Fibroblast of skin of abdomen (primary cell): ENCODE measurements around the gene ACAP3.
"Not testable (repeated sequence)": the region's sequence is repeated elsewhere in the genome, so short reads cannot be mapped to it uniquely, and the experiment has no call there.

ENCODE experiments used
- DNase-seq: peaks from one replicate; pipeline ENCODE4 v3.0.0-alpha.2; 2013

ACAP3 gene

GRCh38 chr1:1260843-1261560 lies 46.7 kb downstream of the ACAP3 start:
- DNase-seq: no peak

GRCh38 chr1:1259951-1260600 lies 47.7 kb downstream of the ACAP3 start:
- no peak for DNase-seq

- no peak for DNase-seq
These were observed 48.2 kb downstream of the ACAP3 start for GRCh38 chr1:1259540-1259939.

- DNase-seq: no peak
These were observed 48.6 kb downstream of the ACAP3 start for GRCh38 chr1:1259119-1259488.

GRCh38 chr1:1256956-1257871 lies 50.5 kb downstream of the ACAP3 start:
- no peak for DNase-seq

- DNase-seq: no peak
These were observed 52.1 kb downstream of the ACAP3 start for GRCh38 chr1:1255611-1256010.

GRCh38 chr1:1255078-1255477 lies 52.7 kb downstream of the ACAP3 start:
- no peak for DNase-seq

GRCh38 chr1:1254667-1254998 lies 53.1 kb downstream of the ACAP3 start:
- no peak for DNase-seq

- no peak for DNase-seq
These were observed 53.6 kb downstream of the ACAP3 start for GRCh38 chr1:1253972-1254666.

GRCh38 chr1:1253314-1253713 lies 54.4 kb downstream of the ACAP3 start:
- no peak for DNase-seq

GRCh38 chr1:1250786-1251284 lies 56.9 kb downstream of the ACAP3 start:
- no peak for DNase-seq

- not testable (repeated sequence) for DNase-seq
These were observed 59.5 kb downstream of the ACAP3 start for GRCh38 chr1:1248009-1248913.

- no peak for DNase-seq
These were observed 60.3 kb downstream of the ACAP3 start for GRCh38 chr1:1247341-1247913.

GRCh38 chr1:1246577-1247340 lies 61.0 kb downstream of the ACAP3 start, which contains the start of gene C1QTNF12:
Gene C1QTNF12 (minus strand): TSS chr1:1246722. CDS start chr1:1246690, 32 bp downstream.
- no peak for DNase-seq

GRCh38 chr1:1245817-1246576 lies 61.7 kb downstream of the ACAP3 start:
- no peak for DNase-seq

GRCh38 chr1:1245178-1245816 lies 62.4 kb downstream of the ACAP3 start:
- no peak for DNase-seq

- no peak for DNase-seq
These were observed 63.4 kb downstream of the ACAP3 start for GRCh38 chr1:1244192-1244811.

- DNase-seq: no peak
These were observed 63.9 kb downstream of the ACAP3 start for GRCh38 chr1:1243807-1244191.

GRCh38 chr1:1243266-1243660 lies 64.5 kb downstream of the ACAP3 start:
- DNase-seq: no peak
